GM19238 (cell line): ENCODE data around the gene FGGY.
"Not testable (repeated sequence)": the region's sequence is repeated elsewhere in the genome, so short reads cannot be mapped to it uniquely, and the experiment has no call there.

Experiments
- DNase-seq: peaks from one replicate; pipeline ENCODE4 v3.0.0; 2011; ENCODE audit warnings: low spot score; ENCODE audit not compliant: insufficient read length

FGGY gene

GRCh38 chr1:59346429-59346828 lies 49.5 kb downstream of the FGGY start:
- DNase-seq: no peak

- no peak for DNase-seq
These were observed 52.2 kb downstream of the FGGY start for GRCh38 chr1:59349101-59349500.

- no peak for DNase-seq
These were observed 53.6 kb downstream of the FGGY start for GRCh38 chr1:59350521-59350920.

- DNase-seq: no peak
These were observed 55.2 kb downstream of the FGGY start for GRCh38 chr1:59352065-59352464.

GRCh38 chr1:59353453-59353852 lies 56.6 kb downstream of the FGGY start:
- DNase-seq: no peak

- not testable (repeated sequence) for DNase-seq
These were observed 57.3 kb downstream of the FGGY start for GRCh38 chr1:59354239-59354638.

GRCh38 chr1:59354709-59355337 lies 57.9 kb downstream of the FGGY start:
- no peak for DNase-seq

GRCh38 chr1:59355361-59355760 lies 58.5 kb downstream of the FGGY start:
- DNase-seq: no peak

- DNase-seq: no peak
These were observed 59.7 kb downstream of the FGGY start for GRCh38 chr1:59356627-59357026.

- no peak for DNase-seq
These were observed 60.9 kb downstream of the FGGY start for GRCh38 chr1:59357645-59358320.

GRCh38 chr1:59359325-59359724 lies 62.4 kb downstream of the FGGY start:
- no peak for DNase-seq

GRCh38 chr1:59360170-59360569 lies 63.3 kb downstream of the FGGY start:
- DNase-seq: no peak

- DNase-seq: no peak
These were observed 63.8 kb downstream of the FGGY start for GRCh38 chr1:59360729-59361128.

- DNase-seq: no peak
These were observed 64.9 kb downstream of the FGGY start for GRCh38 chr1:59361766-59362165.

- no peak for DNase-seq
These were observed 67.1 kb downstream of the FGGY start for GRCh38 chr1:59364037-59364436.

- DNase-seq: no peak
These were observed 69.5 kb downstream of the FGGY start for GRCh38 chr1:59366346-59366745.

GRCh38 chr1:59367301-59368007 lies 70.6 kb downstream of the FGGY start:
- DNase-seq: no peak

- DNase-seq: no peak
These were observed 71.2 kb downstream of the FGGY start for GRCh38 chr1:59368008-59368670.

- no peak for DNase-seq
These were observed 78.7 kb downstream of the FGGY start for GRCh38 chr1:59375321-59376220.

GRCh38 chr1:59377350-59377904 lies 80.5 kb downstream of the FGGY start:
- DNase-seq: no peak
